SK-N-SH treated with all-trans-retinoic acid at 6 μM for 48 hours (cell line): ENCODE measurements around the gene ZAP70.

ENCODE experiments used
- ATAC-seq: fragments of 200-7000 bp; cut with Tn5 transposase; 3 replicates; pipeline ENCODE4 v1.9.1; 2020; ENCODE audit warnings: mild to moderate bottlenecking, moderate library complexity
- ARNTL ChIP-seq: fragments of 450-650 bp; formaldehyde crosslinking; IDR thresholded peaks from 2 replicates; pipeline ENCODE4 v1.5.0; 2020; ENCODE audit warnings: low read depth, mild to moderate bottlenecking, moderate library complexity, borderline replicate concordance
- BACH2 ChIP-seq: fragments of 250-450 bp; sonication (Bioruptor Pico); IDR thresholded peaks from 2 replicates; pipeline ENCODE4 v1.9.0; 2021; ENCODE audit warnings: mild to moderate bottlenecking, borderline replicate concordance
- CREB5 ChIP-seq: fragments of 250-450 bp; sonication (Bioruptor Pico); IDR thresholded peaks from 2 replicates; pipeline ENCODE4 v1.5.1; 2020; ENCODE audit warnings: low read depth, mild to moderate bottlenecking, moderate library complexity
- ESRRG ChIP-seq: fragments of 250-450 bp; sonication (Bioruptor Pico); IDR thresholded peaks from 2 replicates; pipeline ENCODE4 v1.6.1; 2021; ENCODE audit warnings: mild to moderate bottlenecking
- GLIS3 ChIP-seq: fragments of 250-450 bp; sonication (Bioruptor Pico); IDR thresholded peaks from 2 replicates; pipeline ENCODE4 v1.5.0; 2020; ENCODE audit warnings: mild to moderate bottlenecking, moderate library complexity
- OSR1 ChIP-seq: fragments of 250-450 bp; sonication (Bioruptor Pico); IDR thresholded peaks from 2 replicates; pipeline ENCODE4 v1.8.0; 2022; ENCODE audit warnings: moderate library complexity, mild to moderate bottlenecking, inconsistent platforms
- POU6F1 ChIP-seq: fragments of 250-450 bp; sonication (Bioruptor Pico); IDR thresholded peaks from 2 replicates; pipeline ENCODE4 v1.8.0; 2021; ENCODE audit warnings: low read depth, mild to moderate bottlenecking, moderate library complexity, borderline replicate concordance
- PPARA ChIP-seq: fragments of 250-450 bp; sonication (Bioruptor Pico); IDR thresholded peaks from 2 replicates; pipeline ENCODE4 v1.5.0; 2020; ENCODE audit warnings: mild to moderate bottlenecking, borderline replicate concordance
- RARB ChIP-seq: fragments of 250-450 bp; sonication (Bioruptor Pico); IDR thresholded peaks from 2 replicates; pipeline ENCODE4 v1.8.0; 2021; ENCODE audit warnings: mild to moderate bottlenecking, moderate library complexity
- SNAI2 ChIP-seq: fragments of 250-450 bp; sonication (Bioruptor Pico); IDR thresholded peaks from 2 replicates; pipeline ENCODE4 v1.5.0; 2020; ENCODE audit warnings: mild to moderate bottlenecking, moderate library complexity
- TCF4 ChIP-seq: fragments of 250-450 bp; sonication (Bioruptor Pico); IDR thresholded peaks from 2 replicates; pipeline ENCODE4 v1.8.0; 2021; ENCODE audit warnings: mild to moderate bottlenecking, moderate library complexity, borderline replicate concordance
- TOX ChIP-seq: fragments of 250-450 bp; sonication (Bioruptor Pico); IDR thresholded peaks from 2 replicates; pipeline ENCODE4 v1.8.0; 2021; ENCODE audit warnings: mild to moderate bottlenecking, moderate library complexity, borderline replicate concordance
- TSHZ2 ChIP-seq: fragments of 250-450 bp; sonication (Bioruptor Pico); IDR thresholded peaks from 2 replicates; pipeline ENCODE4 v1.5.0; 2020; ENCODE audit warnings: mild to moderate bottlenecking, moderate library complexity
- ZC3H10 ChIP-seq: fragments of 250-450 bp; sonication (Bioruptor Pico); IDR thresholded peaks from 2 replicates; pipeline ENCODE4 v1.5.1; 2021; ENCODE audit warnings: mild to moderate bottlenecking, moderate library complexity
- ZFP3 ChIP-seq: fragments of 250-450 bp; sonication (Bioruptor Pico); IDR thresholded peaks from 2 replicates; pipeline ENCODE4 v1.5.0; 2020; ENCODE audit warnings: mild to moderate bottlenecking, moderate library complexity
- ZFP30 ChIP-seq: fragments of 450-650 bp; formaldehyde crosslinking; IDR thresholded peaks from 2 replicates; pipeline ENCODE4 v1.5.0; 2022; ENCODE audit warnings: mild to moderate bottlenecking, moderate library complexity
- ZNF565 ChIP-seq: fragments of 450-650 bp; formaldehyde crosslinking; conservative IDR thresholded peaks from 2 replicates; pipeline ENCODE4 v1.5.0; 2020; ENCODE audit warnings: low read depth, mild to moderate bottlenecking, moderate library complexity
- ZNF70 ChIP-seq: fragments of 450-650 bp; formaldehyde crosslinking; IDR thresholded peaks from 2 replicates; pipeline ENCODE4 v1.5.0; 2020; ENCODE audit warnings: mild to moderate bottlenecking, moderate library complexity
- ZNF8 ChIP-seq: fragments of 450-650 bp; formaldehyde crosslinking; IDR thresholded peaks from 2 replicates; pipeline ENCODE4 v1.5.0; 2020; ENCODE audit warnings: mild to moderate bottlenecking, moderate library complexity
- TF ChIP-seq, protein P1 (sequence below): fragments of 250-450 bp; sonication (Bioruptor Pico); IDR thresholded peaks from 2 replicates; pipeline ENCODE4 v1.8.0; 2020; ENCODE audit warnings: mild to moderate bottlenecking, moderate library complexity, borderline replicate concordance
- TF ChIP-seq, protein P2 (sequence below): fragments of 250-450 bp; sonication (Bioruptor Pico); IDR thresholded peaks from 2 replicates; pipeline ENCODE4 v1.5.1; 2021; ENCODE audit warnings: mild to moderate bottlenecking, moderate library complexity

Gene ZAP70

GRCh38 chr2:97663626-97663961, 49.8 kb upstream of the ZAP70 start (continued):
- TF ChIP-seq ARNTL (CRISPR knock-in tag) (no peak), GLIS3 (CRISPR knock-in tag) (no peak), TSHZ2 (CRISPR knock-in tag) (no peak), ZFP30 (CRISPR knock-in tag) (no peak)

DNA sequence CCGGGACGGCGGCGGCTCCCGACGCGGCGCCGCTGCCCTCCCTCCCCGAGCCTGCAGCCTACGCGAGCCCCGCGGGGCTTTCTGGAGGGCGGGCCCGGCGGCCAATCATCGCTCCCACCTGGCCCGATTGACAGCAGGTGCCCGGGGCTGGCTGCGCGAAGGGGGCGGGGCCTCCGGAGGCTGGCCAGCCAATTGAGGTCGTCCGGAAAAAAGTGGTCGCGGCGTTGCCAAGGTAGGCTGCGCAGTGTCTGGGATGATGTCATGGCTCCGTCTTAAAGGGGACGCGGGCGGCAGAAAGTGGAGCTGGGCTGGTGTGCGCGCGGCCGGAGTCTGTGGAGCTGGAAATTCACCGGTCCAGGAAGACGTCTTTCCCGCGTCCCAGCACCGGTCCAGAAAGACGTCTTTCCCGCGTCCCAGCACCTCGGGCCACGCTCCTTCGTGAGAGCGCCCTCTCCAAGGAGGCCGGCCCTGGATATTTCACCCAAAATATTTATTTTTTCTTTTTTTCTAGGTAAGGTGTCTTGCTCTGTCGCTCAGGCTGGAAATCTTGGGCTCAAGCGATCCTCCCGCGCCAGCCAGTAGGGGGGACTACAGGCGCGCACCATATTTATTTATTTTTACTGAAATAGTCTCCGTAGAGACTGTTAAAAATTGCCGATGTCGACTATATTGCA, 49.3 kb upstream of the ZAP70 start, which contains the start of gene ACTR1B:
Gene ACTR1B (minus strand): TSS at position 83 of the 674 bp plus-strand sequence. CDS start 154 bp downstream, outside the sequence.
- TF ChIP-seq, protein P1, sequence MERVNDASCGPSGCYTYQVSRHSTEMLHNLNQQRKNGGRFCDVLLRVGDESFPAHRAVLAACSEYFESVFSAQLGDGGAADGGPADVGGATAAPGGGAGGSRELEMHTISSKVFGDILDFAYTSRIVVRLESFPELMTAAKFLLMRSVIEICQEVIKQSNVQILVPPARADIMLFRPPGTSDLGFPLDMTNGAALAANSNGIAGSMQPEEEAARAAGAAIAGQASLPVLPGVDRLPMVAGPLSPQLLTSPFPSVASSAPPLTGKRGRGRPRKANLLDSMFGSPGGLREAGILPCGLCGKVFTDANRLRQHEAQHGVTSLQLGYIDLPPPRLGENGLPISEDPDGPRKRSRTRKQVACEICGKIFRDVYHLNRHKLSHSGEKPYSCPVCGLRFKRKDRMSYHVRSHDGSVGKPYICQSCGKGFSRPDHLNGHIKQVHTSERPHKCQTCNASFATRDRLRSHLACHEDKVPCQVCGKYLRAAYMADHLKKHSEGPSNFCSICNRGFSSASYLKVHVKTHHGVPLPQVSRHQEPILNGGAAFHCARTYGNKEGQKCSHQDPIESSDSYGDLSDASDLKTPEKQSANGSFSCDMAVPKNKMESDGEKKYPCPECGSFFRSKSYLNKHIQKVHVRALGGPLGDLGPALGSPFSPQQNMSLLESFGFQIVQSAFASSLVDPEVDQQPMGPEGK (CRISPR knock-in tag): no peak
- TF ChIP-seq ZFP30 (CRISPR knock-in tag): no peak
- TF ChIP-seq OSR1: no peak
- TF ChIP-seq TOX (CRISPR knock-in tag): no peak
- no peak for TF ChIP-seq PPARA (CRISPR knock-in tag)
- TF ChIP-seq, protein P2, sequence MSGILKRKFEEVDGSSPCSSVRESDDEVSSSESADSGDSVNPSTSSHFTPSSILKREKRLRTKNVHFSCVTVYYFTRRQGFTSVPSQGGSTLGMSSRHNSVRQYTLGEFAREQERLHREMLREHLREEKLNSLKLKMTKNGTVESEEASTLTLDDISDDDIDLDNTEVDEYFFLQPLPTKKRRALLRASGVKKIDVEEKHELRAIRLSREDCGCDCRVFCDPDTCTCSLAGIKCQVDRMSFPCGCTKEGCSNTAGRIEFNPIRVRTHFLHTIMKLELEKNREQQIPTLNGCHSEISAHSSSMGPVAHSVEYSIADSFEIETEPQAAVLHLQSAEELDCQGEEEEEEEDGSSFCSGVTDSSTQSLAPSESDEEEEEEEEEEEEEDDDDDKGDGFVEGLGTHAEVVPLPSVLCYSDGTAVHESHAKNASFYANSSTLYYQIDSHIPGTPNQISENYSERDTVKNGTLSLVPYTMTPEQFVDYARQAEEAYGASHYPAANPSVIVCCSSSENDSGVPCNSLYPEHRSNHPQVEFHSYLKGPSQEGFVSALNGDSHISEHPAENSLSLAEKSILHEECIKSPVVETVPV: no peak
- TF ChIP-seq ZNF8: no peak
- TF ChIP-seq CREB5 (CRISPR knock-in tag): no peak
- no peak for TF ChIP-seq ZNF565 (CRISPR knock-in tag)
- TF ChIP-seq ZNF70 (CRISPR knock-in tag): no peak
- TF ChIP-seq ZC3H10 (CRISPR knock-in tag): no peak
- no peak for TF ChIP-seq ARNTL (CRISPR knock-in tag)
- TF ChIP-seq RARB (CRISPR knock-in tag): no peak
- no peak for TF ChIP-seq TCF4
- TF ChIP-seq ESRRG (CRISPR knock-in tag): no peak
- no peak for TF ChIP-seq POU6F1 (CRISPR knock-in tag)
- no peak for TF ChIP-seq ZFP3 (CRISPR knock-in tag)
- TF ChIP-seq TSHZ2 (CRISPR knock-in tag): no peak
- TF ChIP-seq BACH2 (CRISPR knock-in tag): no peak
- no peak for TF ChIP-seq SNAI2 (CRISPR knock-in tag)
- TF ChIP-seq, all 23 proteins: peak for 0
- peak; percentile 93 for ATAC-seq
